HL-60/S4 treated with retinoic acid at 250 ng/mL for 4 days and 3 days (cell line): ENCODE results near the gene MLF2.

ENCODE experiments used
- in situ Hi-C: fragments of 300-500 bp; cut with MboI; formaldehyde crosslinking; loops from 2 replicates; pipeline ENCODE4 v1.7.0; 2022; ENCODE audit warnings: low sequenced_read_pairs

Gene MLF2, protein sequence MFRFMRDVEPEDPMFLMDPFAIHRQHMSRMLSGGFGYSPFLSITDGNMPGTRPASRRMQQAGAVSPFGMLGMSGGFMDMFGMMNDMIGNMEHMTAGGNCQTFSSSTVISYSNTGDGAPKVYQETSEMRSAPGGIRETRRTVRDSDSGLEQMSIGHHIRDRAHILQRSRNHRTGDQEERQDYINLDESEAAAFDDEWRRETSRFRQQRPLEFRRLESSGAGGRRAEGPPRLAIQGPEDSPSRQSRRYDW

DNA sequence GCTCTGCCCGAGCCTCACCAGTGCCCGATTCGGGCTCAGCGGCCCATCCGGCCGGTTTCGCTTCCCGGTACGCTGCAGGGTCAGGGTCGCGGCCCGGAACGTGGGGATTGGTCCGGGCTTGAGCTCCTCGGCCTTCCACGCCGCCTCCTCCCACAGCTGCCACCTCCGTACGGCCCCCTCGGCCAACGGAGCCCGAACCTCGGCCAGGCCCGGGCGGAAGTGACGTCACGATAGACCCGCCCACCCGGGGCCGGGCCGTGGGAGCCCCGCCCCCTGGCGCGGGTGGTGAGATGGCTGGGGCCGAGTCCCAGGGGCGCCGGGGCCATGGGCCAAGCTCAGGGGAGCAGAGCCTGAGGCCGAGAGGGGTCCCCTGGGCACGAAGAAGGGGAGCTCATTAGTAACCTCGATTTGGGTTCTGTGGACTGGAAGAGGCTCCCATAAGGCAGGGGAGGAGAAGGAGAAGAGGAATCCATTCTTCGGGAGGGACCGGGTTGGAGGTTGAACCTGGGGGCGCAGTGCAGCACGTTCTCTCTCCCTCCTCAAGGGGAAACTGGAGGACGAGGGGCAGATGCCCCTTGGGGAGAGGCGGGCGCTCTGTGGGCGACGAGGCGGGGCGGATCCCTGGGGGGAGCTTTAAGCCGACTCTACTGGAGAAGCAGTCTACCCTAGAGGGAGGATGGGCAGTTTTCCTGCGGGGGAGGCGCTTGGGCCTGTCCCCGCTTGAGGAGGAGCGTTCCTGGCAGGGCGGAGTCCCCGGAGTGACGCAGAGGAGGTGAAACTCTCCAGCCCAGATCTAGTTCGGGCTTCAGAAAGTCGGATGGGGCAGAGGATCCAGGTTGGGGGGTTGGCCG, at the start of gene MLF2:
Gene MLF2 (minus strand): TSS at position 221 of the 851 bp plus-strand sequence. CDS start 807 bp downstream, outside the sequence.
- in situ Hi-C loops: no loop called here

DNA sequence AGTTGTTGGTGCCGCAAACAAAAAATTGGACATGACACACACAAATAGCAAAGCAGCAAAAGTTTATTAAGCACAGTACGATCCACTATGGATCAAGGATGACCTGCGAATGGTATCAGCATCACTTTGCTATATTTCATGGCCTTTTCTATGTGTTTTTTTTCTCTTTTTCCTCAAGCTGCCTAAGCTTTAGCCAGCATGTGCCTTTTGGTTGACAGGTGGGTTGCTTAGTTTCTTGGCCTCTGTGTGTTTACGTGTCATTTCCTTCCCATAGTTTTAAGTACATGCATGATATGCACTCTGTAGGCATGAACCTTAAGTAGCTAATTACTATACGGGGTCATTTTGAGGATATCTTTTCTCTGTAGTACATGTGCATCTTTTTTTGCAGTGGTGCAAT, 46.2 kb upstream of the MLF2 start:
- in situ Hi-C loops: no loop called here

DNA sequence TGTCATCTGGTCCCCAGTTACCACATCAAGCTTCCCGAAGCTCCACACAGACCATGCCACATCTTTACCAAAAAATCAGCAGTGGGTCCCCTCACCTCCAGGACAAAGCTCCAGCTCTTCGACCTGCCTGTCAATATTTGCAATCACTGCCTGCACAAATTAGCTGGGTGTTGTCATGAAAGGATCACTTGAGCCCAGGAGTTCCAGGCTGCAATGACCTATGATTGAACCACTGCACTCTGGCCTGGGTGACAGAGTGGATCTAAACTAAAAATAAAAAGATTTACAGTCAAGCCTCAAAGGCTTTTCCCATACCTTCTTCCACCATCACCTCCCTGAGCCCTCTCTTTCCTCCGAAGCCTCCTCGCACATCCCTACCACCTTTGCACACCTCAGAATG, 43.6 kb upstream of the MLF2 start:
- in situ Hi-C loops: no loop called here

DNA sequence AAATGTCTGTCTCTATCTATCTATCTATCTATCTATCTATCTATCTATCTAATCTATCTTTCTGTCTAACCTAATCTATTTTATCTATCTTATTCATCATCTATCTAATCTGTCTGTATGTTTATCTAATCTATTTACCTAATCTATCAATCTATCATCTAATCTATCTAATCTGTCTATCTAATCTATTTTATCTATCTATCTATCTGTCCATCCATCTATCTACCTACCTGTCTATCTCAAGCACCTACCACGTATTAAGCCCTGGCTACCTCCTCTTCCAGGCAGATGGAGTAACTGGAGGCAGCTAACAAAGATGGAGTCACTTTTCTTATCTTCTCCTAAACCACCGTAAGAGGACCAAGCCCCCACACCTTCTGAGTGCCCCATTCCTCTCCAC, 42.1 kb upstream of the MLF2 start:
- in situ Hi-C loops: no loop called here

DNA sequence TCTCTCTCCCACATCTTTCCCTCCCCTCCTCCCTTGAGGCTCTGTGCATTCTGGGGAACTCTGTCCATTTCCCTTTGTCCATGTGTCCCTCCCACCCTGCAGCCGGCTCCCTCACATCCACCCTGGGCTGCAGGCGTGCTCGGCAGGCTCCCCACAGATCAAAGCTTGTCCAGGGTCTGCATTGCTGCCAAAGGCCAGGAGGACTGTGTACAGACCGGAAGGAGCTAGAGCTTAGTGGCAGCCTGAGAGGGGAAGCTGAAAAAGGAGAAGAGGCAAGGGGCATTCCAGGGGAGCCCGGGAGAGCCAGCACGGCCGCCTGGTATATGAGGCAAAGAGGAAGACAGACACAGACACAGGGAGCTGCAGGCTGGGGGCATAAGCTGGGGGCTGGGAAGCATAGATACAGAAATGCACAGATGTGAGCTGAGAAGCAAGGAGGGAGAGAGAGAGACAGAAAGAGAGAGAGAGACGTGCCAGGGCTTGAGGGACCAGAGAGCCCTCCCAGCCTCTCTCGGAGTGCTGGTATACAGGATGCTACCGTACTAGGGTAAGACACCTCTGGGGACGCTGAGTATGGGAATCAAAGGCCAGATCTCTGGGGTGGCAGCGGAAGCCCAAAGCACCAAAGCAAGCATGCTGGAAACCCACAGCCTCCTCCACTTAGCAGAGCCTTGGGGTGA, 39.7 kb upstream of the MLF2 start:
- in situ Hi-C loops: no loop called here

DNA sequence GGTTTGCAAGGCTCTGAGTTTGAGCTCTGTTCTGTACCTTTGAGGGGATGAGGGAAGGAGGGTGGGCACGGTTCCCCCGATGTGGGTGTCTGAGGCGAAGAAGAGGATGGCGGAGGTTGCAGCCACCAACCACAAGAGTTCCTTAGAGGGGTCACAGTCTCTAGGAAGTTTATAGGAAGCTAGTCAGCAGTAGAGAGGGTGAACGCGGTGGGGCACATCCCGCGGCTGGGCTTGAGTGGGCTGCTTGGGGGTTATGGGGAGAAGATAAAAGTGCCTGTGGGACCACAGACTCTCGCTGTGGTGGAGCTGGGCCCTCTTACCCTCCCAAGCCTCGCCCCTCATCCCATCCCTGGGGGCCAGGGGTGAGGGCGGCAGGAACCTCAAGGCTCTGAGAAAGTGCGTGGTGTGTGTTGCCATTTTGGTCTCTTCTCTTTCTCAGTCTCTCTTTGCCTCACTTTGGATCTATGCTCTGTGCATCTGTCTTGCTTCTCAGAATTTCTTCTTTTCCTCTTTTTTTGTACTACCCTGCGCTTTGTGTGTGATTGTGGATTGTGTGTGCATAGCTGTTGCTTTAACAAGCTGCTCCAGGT, 39.1 kb upstream of the MLF2 start:
- in situ Hi-C loops: no loop called here

DNA sequence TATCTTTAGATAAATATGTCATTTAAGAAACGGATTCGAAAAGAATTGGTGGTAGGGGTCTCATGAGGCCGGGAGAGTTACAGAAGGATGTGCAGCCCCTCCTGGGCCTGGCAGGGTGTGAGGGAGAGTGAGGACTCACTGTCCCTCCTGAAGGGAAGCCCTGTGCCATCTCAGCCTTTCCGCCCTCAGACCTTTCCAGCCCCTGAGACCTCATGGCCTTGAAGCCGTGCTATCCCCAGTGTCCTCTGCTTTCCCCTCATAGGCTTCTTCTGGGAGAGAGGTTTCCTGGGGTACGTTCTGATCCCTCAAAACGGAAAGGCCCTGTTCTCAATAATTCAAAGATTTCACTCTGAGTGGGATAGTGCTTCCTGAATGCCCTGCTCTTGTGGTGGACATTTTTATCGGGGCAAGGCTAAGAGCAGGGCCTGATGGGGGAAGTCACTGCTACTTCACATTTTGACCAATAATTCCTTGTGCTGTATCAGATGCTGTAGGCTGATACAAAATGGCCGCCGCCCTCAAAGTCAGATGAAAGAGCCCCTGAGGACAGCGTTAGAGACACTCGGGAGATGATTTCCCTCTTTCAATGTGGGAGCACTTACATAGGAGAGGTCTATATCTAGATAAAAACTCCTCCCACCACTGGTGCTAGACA, 37.7 kb upstream of the MLF2 start:
- in situ Hi-C loops: no loop called here

DNA sequence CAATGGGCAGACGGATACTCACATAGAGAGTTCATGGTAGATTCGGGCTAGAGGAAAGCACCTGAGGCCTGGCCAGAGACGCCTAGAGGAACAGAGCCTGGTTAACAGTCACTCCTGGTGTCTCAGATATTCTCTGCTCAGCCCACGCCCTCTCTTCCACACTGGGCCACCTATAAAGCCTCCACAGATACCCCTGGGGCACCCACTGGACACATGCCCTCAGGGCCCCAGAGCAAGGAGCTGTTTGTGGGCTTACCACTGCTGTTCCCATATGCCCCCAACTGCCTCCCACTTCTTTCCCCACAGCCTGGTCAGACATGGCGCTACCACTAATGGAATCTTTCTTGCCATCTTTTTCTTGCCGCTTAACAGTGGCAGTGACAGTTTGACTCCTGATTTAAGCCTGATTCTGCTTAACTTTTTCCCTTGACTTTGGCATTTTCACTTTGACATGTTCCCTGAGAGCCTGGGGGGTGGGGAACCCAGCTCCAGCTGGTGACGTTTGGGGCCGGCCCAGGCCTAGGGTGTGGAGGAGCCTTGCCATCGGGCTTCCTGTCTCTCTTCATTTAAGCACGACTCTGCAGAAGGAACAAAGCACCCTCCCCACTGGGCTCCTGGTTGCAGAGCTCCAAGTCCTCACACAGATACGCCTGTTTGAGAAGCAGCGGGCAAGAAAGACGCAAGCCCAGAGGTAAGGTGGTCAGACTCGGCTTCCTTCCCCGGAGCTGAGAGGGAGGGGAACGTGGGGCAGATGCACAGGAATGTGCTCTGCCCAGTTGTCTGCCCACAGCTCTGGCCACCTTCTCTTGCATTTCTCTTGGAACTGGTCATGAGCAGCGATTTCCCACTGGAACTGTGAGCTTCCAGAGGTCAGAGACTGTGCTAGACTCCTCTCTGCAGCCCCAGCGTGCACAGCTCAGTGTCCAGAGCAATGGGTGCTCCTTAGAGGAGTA, 36.3 kb upstream of the MLF2 start, which contains the start of gene CD4:
Gene CD4 (plus strand): TSS at position 557 of the 953 bp plus-strand sequence. CDS start 10,611 bp downstream, outside the sequence.
- in situ Hi-C loops: no loop called here

DNA sequence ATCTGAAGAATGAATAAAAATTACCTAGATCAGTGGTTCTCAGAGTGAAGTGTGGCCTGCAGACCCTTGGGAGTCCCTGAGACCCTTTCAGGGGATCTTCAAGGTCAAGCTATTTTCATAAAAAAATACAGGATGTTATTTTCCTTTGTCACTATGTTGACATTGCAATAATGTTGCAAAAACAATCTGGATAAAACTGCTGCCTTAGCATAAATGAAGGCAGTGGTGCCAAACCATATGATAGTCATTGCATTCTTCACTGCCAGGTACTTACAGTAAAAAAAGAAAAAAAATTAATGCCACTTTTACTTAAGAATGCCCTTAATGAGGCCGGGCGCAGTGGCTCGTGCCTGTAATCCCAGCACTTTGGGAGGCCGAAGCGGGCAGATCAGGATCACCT, 34.4 kb upstream of the MLF2 start:
- in situ Hi-C loops: no loop called here

DNA sequence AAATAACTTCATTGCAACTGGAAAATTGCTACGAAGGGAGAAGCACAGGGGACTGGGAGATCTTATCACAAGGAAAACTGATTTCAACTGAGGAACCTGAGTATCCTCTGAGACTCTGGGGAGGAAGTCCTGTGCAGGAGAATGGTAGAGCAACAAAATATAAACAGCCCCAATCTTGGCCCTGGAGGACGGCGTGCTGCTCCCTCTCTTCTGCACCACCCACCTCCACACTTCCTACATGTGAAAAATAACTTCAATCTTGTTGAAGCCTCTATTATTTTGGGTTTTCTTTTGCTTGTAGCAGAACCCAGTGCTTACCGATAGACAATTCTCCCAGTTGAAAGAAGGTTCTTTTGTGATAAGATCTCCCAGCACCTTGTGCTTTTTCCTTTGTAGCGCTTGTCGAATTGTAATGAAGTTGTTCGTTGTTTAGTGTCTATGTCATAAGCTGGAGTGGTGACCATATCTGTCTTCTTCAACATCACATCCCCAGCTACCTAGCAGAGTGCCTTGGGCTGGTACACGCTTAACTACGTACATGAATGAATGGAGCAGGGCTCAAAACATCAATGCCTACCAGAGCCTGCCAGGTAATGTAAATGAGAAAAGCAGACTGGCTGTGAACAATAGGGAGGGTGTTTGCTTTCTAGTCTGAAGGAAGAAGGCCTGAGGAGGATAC, 33.6 kb upstream of the MLF2 start:
- in situ Hi-C loops: no loop called here

DNA sequence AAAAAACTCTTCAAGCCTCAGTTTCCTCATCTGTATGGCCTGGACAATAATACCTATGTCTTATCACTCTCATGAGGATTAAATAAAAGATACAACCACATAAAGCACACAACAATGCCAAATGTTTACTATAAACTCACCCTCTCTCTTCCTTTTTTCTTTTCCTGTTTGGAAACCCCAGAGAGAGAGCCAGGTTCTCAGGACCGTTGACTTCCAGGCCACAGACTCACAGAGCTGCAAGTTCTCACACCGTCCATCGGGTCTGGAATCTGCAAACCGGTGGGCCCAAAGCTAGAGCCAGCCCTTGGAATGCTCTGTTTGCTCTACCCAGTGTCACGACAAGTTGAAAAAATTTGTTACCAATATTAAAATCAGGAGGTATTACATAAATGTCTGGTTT, 31.8 kb upstream of the MLF2 start:
- in situ Hi-C loops: no loop called here

DNA sequence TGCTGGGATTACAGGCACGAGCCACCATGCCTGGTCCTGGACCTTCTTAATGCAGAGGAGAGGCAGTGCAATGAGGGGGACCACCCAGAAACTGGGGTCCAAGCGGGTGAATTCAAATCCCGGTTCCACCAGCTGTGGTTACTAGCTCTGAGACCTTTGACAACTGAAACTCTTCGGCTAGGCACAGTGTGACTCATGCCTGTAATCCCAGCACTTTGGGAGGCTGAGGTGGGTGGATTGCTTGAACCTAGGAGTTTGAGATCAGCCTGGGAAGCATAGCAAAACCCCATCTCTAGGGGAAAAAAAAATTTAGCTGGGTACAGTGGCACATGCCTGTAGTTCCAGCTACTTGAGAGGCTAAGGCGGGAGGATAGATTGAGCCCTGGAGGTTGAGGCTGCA, 31.4 kb upstream of the MLF2 start:
- in situ Hi-C loops: no loop called here

DNA sequence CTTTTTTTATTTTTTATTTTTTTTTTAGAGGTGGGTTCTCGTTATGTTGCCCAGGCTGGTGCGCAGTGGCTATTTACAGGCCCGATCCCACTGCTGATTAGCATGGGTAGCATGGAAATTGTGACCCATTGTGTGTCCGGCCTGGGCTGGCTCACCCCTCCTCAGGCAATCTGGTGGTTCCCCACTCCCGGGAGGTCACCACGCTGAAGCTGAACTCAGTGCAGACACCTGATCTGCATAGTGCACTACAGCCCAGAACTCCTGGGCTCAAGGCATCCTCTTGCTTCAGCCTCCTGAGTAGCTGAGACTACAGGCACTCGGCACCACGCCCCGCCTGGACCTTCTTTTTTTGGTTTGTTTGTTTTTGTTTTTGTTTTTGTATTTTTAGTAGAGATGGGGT, 30.9 kb upstream of the MLF2 start:
- in situ Hi-C loops: no loop called here

DNA sequence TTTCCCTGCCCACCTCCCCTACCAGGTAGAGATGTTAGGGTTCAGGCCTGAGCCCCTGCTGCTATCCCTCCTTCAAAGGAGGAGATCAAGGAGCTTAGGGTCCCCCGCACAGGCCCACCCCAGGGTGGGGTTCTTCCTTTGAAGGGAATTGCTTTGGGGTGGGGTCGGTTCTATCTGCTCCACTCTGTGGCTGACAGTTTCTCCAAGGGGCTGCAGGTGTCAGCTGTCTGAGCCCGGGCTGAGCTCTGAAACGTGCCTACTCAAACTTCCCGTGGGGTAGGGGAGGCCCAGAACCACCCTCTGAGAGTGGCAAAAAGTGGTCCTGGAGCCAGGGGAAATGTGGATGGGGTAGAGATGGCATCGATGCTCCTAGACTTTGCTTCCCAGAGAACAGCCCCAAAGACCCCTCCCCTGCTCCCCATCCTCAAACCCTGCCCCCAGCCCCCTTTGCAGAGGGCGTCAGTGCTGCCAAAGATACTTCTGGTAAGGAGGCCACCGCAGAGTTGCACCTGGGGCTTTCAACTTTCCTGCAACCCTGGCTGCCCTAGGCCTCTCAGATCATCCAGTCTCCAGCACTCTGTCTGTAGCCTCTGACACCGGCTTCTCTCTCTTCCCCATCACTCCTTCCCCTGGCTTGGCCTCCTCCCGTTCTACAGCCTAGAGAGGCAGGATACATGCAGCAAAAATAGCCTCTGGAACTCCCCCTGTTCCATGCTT, 30.1 kb upstream of the MLF2 start:
- in situ Hi-C loops: no loop called here

DNA sequence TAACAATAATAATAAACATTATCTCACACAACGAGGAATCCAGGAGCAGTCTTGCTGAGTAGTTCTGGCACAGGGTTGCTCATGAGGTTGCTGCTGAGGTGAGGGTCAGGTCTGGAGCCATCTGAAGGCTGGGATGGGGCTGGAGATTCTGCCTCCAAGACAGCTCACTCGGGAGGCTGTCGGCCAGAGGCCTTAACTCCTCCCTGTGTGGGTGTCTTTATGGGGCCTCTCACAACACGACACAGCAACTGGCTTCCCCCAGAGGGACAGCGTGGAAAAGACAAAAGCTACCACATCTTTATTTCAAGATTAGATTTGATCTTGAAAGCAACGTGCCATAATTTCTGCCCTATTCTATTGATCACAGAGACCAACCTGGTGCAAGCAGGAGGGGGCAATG, 29.2 kb upstream of the MLF2 start:
- in situ Hi-C loops: no loop called here

DNA sequence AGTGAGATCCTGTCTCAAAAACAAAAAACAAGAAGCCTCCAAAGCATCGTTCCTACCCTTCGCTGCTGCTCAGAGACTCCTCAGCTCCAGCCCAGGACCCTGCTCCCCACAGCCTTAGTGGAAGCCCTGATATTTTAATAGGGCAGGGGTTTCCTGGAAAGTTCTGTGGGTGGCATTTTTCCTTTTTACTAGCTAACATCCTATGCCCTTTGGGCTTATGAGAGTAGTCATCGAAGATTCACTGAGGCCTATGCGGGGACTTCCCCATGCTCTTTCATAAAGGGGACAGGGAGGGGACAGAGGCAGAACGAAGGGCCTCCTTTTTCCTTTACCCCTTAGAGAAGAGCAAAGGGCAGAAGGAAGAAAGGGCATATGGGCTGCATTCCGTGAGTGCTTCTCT, 27.6 kb upstream of the MLF2 start:
- in situ Hi-C loops: no loop called here

DNA sequence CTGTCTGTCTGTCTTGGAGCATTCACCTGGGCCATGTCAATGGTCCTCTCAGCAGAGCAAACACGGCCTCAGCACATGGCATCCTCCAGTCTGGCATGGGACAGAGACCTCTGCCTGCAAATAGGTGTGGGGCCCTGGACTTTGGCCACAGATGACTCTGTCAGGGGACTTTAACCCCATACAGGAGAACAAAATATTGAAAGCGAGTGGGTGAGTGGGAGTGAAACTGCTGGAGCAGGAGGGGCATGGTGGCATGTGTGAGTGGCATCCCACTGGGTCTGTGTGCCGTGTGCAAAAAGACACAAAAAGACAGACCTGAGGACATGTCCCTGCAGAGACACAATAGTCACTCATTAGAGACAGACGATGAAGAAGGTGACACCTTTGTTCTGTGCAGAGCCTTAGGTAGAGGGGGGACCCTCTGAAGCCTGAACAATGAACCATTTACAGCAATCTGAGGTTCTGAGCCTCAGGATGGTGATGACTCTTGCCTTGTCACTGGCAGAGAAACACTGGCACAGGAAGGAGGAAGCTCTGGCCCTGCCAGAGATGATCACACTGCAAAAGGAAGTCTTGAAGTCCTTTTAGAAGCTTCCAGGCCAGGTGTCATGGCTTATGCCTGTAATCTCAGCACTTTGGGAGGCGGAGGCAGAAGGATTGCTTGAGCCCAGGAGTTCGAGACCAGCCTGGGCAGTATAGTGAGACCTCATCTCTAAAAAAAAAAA, 26.9 kb upstream of the MLF2 start:
- in situ Hi-C loops: no loop called here
